ENCODE data around the gene PIK3C2G.
"Not testable (repeated sequence)": the region's sequence is repeated elsewhere in the genome, so short reads cannot be mapped to it uniquely, and the experiment has no call there.

The PIK3C2G gene

GRCh38 chr12:18476861-18477260, 215.5 kb downstream of the PIK3C2G start:
- DNase-seq: no peak

GRCh38 chr12:18479256-18479655, 217.9 kb downstream of the PIK3C2G start:
- DNase-seq: no peak

DNA sequence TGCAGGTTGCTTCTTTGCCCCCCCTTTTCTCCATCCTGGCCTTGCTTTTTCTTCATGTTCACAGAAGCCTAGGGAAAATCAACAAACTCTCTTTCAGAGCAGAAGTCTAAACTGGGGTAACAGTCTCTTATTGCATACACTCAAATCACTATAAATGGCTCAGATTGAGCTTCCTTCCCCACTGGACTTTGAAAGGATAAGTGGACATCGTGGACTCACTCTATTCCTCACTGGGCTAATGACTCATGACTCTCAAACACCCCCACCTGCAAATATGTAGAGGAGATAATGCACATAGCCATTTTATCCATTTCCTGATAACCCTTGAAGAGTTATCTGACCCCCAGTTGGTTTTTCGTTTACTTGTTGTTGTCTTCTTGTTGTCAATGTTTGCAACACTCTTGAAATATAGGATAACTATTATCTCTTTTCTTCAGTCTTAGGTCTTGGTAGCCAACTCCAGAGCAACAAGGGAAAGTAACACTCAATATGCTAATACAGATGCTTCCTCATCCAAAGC, 221.3 kb downstream of the PIK3C2G start:
- no peak for DNase-seq

DNA sequence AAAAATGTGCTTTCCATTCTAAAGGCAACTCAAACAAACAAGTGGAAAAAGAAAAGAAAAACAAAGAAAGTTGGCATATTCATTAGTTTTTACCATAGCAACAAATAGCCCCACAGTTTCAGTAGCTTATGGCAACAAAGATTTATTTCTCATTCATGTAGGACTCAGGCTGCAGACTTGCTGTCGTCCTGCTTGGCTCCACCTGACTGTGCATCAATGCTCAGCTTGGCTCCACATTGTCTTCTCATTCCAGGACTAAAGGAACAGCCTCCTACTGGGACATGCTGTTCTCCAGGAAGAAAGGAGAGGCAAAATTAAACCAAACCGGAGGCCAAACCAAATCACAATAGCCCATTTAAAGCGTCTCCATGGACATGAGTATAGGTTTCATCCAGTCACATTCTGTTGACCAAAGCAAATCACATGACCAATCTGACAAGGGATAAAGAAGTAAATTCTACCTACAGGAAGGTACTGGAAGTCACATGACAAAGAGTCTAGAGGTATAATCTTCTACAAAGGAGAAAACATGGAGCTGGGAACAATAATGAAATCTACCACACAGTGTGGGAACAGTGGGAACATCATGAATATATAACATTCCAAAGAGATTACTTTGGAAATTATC, 222.5 kb downstream of the PIK3C2G start:
- DNase-seq: no peak

DNA sequence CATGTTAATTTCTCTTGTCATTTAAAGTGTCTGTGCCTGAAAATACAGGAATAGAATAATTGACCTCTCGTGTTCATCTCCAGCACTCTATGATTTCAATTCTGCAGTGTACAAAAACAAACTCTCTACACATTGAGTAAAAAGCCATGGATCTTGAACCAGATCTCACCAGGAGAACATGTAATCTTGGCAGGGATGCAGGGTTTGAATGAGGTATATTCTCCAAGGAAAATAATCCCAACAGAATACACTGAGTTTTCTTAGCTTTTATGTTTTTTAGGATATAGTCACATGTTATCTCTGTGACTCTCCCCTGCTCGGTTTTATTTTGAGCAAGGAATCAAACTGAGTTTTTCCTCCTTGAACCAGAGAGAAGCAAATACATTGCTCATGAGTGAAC, 224.7 kb downstream of the PIK3C2G start:
- no peak for DNase-seq

DNA sequence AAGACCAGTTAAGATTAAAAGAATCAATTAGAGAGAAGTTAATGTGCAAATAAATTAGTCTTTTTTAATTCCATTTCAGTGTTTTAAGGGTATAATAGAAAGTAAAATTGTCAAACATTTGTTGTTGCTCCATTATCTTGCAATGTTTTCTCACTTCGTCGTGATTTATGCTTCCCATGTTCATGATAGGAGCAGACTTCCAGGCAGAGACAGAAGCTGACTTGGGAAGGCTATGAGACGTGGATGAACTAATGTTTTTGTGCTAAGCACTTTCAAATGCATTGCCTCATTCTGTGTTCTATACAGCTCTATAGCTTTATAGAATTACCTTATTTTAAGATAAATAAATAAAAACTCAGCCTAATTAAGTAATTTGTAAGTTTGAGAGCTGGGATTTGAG, 226.2 kb downstream of the PIK3C2G start:
- DNase-seq: no peak

- peak; percentile 74 for DNase-seq
Measured at GRCh38 chr12:18492372-18493025, 231.2 kb downstream of the PIK3C2G start.

GRCh38 chr12:18496156-18496555, 234.8 kb downstream of the PIK3C2G start:
- DNase-seq: no peak

GRCh38 chr12:18500160-18500574, 238.8 kb downstream of the PIK3C2G start:
- not testable (repeated sequence) for DNase-seq

DNA sequence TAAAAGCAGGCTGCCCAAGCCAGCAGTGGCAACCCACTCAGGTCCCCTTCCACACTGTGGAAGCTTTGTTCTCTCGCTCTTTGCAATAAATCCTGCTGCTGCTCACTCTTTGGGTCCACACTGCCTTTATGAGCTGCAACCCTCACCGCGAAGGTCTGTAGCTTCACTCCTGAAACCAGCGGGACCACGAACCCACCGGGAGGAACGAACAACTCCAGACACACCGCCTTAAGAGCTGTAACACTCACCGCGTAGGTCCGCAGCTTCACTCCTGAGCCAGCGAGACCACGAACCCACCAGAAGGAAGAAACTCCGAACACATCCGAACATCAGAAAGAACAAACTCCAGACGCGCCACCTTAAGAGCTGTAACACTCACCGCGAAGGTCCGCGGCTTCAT, 239.4 kb downstream of the PIK3C2G start:
- DNase-seq: not testable (repeated sequence)

GRCh38 chr12:18502422-18502968, 241.2 kb downstream of the PIK3C2G start:
- no peak for DNase-seq

GRCh38 chr12:18521461-18521860, 260.1 kb downstream of the PIK3C2G start:
- no peak for DNase-seq

- no peak for DNase-seq
Measured at GRCh38 chr12:18522806-18523205, 261.5 kb downstream of the PIK3C2G start.

DNA sequence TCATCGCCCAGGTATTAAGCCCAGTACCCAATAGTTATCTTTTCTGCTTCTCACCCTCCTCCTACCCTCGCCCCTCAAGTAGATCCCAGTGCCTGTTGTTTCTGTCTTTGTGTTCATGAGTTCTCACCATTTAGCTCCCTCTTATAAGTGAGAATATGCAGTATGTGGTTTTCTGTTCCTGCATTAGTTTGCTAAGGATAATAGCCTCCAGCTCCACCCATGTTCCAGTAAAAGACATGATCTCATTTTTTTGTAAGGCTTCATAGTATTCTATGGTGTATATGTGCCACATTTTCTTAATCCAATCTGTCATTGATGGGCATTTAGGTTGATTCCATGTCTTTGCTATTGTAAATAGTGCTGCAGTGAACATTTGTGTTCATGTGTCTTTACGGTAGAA, 281.2 kb downstream of the PIK3C2G start:
- not testable (repeated sequence) for DNase-seq

GRCh38 chr12:18546399-18546798, 285.1 kb downstream of the PIK3C2G start:
- DNase-seq: peak; percentile 77

GRCh38 chr12:18549598-18549997, 288.3 kb downstream of the PIK3C2G start:
- DNase-seq: no peak

GRCh38 chr12:18551106-18551505, 289.8 kb downstream of the PIK3C2G start:
- no peak for DNase-seq

GRCh38 chr12:18551701-18552100, 290.4 kb downstream of the PIK3C2G start:
- no peak for DNase-seq

- DNase-seq: no peak
Measured at GRCh38 chr12:18552829-18553228, 291.5 kb downstream of the PIK3C2G start.

DNA sequence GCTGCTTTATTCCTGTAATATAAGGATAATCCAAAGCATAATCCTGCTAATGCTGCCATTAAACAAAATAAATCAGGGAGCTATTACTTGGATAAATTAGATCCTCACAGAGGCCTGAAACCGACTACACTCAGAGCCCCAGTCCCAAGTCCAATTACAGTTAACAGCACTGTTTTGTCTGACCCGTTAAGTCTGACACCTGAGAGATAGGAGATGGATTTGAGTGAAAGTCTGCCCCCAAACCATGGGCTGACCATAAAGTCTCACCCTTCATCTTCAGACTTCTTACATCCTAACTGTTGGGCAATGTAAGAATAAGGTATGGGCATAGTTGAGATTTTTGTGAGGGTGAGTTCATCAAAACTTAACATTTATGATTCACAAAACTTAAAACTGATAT, 294.8 kb downstream of the PIK3C2G start:
- no peak for DNase-seq

DNA sequence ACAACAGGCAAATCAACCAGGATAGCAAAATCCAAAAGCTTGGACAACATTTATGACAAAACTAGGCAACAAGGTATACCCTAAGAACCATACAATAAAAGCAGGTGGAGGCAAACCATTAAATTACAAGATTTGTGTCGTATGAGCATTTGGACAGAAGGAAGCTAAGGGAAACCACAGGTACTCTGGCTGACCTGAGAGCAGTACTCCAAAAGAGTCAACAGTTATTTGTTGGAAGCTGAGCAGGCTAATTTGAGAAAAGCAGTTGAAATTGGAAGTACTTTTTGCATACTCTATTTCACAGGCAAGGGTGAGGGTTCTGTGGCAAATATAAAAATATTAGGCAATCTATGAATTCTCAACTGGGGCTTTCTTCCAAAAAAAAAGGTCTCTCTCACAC, 297.9 kb downstream of the PIK3C2G start:
- DNase-seq: no peak

DNA sequence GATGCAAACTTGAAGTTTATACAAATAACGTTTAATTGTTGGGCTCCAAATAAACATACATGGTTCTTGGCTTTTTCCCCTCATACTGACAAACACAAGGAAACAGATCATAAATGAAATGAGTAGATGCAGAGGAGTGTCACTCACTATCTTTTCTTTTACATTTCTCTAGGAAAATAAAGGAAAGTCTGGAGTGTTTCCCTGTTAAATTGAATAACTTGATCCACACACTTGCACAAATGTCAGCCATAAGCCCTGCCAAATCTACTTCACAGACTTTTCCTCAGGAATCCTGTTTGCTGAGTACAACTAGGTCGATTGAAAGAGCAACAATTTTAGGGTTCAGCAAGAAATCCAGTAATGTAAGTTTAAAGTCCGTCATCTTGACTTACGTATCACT, 301.2 kb downstream of the PIK3C2G start:
- no peak for DNase-seq

- no peak for DNase-seq
Measured at GRCh38 chr12:18564306-18564705, 303.0 kb downstream of the PIK3C2G start.

- DNase-seq: no peak
Measured at GRCh38 chr12:18567787-18568186, 306.5 kb downstream of the PIK3C2G start.

Measured in HCEC 1CT (cell line).